ENCODE results near the gene NRL. TPM values are rescaled to one million over a fixed set of nuclear protein-coding genes. Genes with fewer than 3 reads are reported as not detected.

The NRL gene
- total and polyA plus RNA-seq, 2 donors (not counting 3 experiments of a cell fraction or from before 2014, with no cell fraction given): 0.71 to 1.1 TPM

GRCh38 chr14:24117179-24117578 lies 2.4 kb upstream of the NRL start:
- H3K36me3 ChIP-seq (ENCODE audit: control insufficient read depth in 2 of 2, extremely low read depth in 1 of 2, insufficient read depth in 2 of 2, low read length in 2 of 2): peaks cover 8 to 25% of the 10 kb centered on the region in 2 experiments
- H4K20me1 ChIP-seq (replicated peaks; ENCODE audit: control insufficient read depth, extremely low read depth, insufficient read depth, low read length): no peaks in the 10 kb centered on the region
- intact Hi-C loops (cut with micrococcal nuclease) (no loop called here), dilution Hi-C loops (cut with MboI; ENCODE audit: extremely low pct_ligation_motif_present, low sequenced_read_pairs) (no loop called here)
- no peaks in the 10 kb centered on the region for H3K27me3 ChIP-seq (ENCODE audit: control insufficient read depth in 2 of 2, insufficient read depth in 2 of 2, low read length in 2 of 2)
- no peak overlapping the region for H3K27ac ChIP-seq (ENCODE audit: insufficient read depth, low read depth, low read length)
- no peak overlapping the region for H3K9ac ChIP-seq (replicated peaks; ENCODE audit: extremely low read depth, insufficient read depth, low read length)
- H3K9me3 ChIP-seq (replicated peaks; ENCODE audit: control insufficient read depth, insufficient read depth, low read length): no peaks in the 10 kb centered on the region
- no peak overlapping the region for H3K4me2 ChIP-seq (ENCODE audit: insufficient read depth, low read length)
- H3K4me1 ChIP-seq (ENCODE audit: control insufficient read depth, extremely low read depth, insufficient read depth, low read length): peaks cover 13% of the 10 kb centered on the region
- H3K79me2 ChIP-seq (ENCODE audit: control insufficient read depth, insufficient read depth, low read length): no peaks in the 10 kb centered on the region
- H3K4me3 ChIP-seq (replicated peaks in 1 of 3; ENCODE audit: insufficient read depth in 1 of 3, low read depth in 1 of 3, low read length in 3 of 3): no peak overlapping the region
- no TSS peak for BruUV-seq (replicated peaks)
- H3K9me1 ChIP-seq (replicated peaks; ENCODE audit: control insufficient read depth, extremely low read depth, insufficient read depth, low read length): no peaks in the 10 kb centered on the region
- H2AFZ ChIP-seq (ENCODE audit: low read depth, low read length): no peak overlapping the region
- DNase-seq (ENCODE audit: low read depth, low spot score) (no peak), FAIRE-seq (no peak)
- ChIA-PET CTCF (interaction anchor here (1.0 to 3.3 kb wide), 4 partner anchors 9 to 59 kb away, joined by 4 to 10 read pairs (median 7); partner anchors contain the start of genes IRF9 and PSME1), POLR2A (interaction anchor here (1.6 kb wide), 1 partner anchor 24 kb away, joined by 4 read pairs; the partner anchor contains the start of gene EMC9)
- TF ChIP-seq JUN (IDR thresholded peaks at IDR 0.05; ENCODE audit: borderline replicate concordance, insufficient read depth, insufficient read length, low read depth): no peak
- no peak for TF ChIP-seq POLR2A (IDR thresholded peaks at IDR 0.05; ENCODE audit: low read depth, low read length)
- TF ChIP-seq FOS (IDR thresholded peaks at IDR 0.05; ENCODE audit: borderline replicate concordance, insufficient read depth, low read length): no peak
- TF ChIP-seq MAX (IDR thresholded peaks at IDR 0.05; ENCODE audit: insufficient read depth, insufficient read length): no peak
- TF ChIP-seq POLR2AphosphoS5 (IDR thresholded peaks at IDR 0.05; ENCODE audit: insufficient read depth, low read depth, low read length): no peak
- TF ChIP-seq EZH2 (IDR thresholded peaks at IDR 0.05; ENCODE audit: borderline replicate concordance, low read depth, low read length, severe bottlenecking): no peak
- TF ChIP-seq MYC (IDR thresholded peaks at IDR 0.05; ENCODE audit: low read depth, low read length): no peak
- no peak for TF ChIP-seq CTCF (IDR thresholded peaks at IDR 0.05; ENCODE audit: extremely low read depth in 1 of 2, insufficient read depth in 1 of 2, low read depth in 1 of 2, low read length in 2 of 2)
- no peak for TF ChIP-seq GATA2 (IDR thresholded peaks at IDR 0.05; ENCODE audit: insufficient read depth, insufficient read length, low read depth, low read length)

Measured in endothelial cell of umbilical vein (primary cell).